Peyer's patch (tissue), 4 donors: ENCODE measurements around the gene RNF182. TPM values are rescaled to one million over a fixed set of nuclear protein-coding genes. Genes with fewer than 3 reads are reported as not detected.

Experiments
- DNase-seq, 3 donors: peaks; one replicate each; pipeline ENCODE4 v3.0.0-alpha.2; 2017 to 2019
- H3K27ac ChIP-seq, 4 donors: fragments of 200-600 bp; sonication (generic); one replicate each; pipeline ENCODE4 v1.5.1; 2016 to 2019
- H3K27me3 ChIP-seq, 2 donors: fragments of 200-600 bp; sonication (generic); one replicate each; pipeline ENCODE4 v1.5.1; 2019
- H3K36me3 ChIP-seq, 3 donors: fragments of 200-600 bp; sonication (generic); one replicate each; pipeline ENCODE4 v1.5.1; 2016 to 2019
- H3K4me1 ChIP-seq, 4 donors: fragments of 200-600 bp; sonication (generic); one replicate each; pipeline ENCODE4 v1.5.1; 2016 to 2019
- H3K4me3 ChIP-seq, 4 donors: fragments of 200-600 bp; sonication (generic); 1 replicate in 3 of 4; 2 replicates in 1 of 4; pipeline ENCODE4 v1.5.1; 2016 to 2019; ENCODE audit warnings: mild to moderate bottlenecking in 1 of 4
- H3K9me3 ChIP-seq, 4 donors: fragments of 200-600 bp; sonication (generic); one replicate each; pipeline ENCODE4 v1.5.1; 2016 to 2019; ENCODE audit warnings: mild to moderate bottlenecking in 1 of 4
- CTCF ChIP-seq, 6 experiments: fragments of 450-650 bp in 4 of 6; fragments of 200-600 bp in 2 of 6; sonication (generic) in 1 of 6; IDR thresholded peaks; one replicate each; pipeline ENCODE4 v1.5.1; 2017 to 2019; ENCODE audit warnings: antibody characterized with exemption in 6 of 6, mild to moderate bottlenecking in 3 of 6, moderate library complexity in 1 of 6
- POLR2A ChIP-seq, 2 donors: fragments of 450-650 bp; IDR thresholded peaks; one replicate each; pipeline ENCODE4 v1.5.1; 2017; ENCODE audit warnings: antibody characterized with exemption in 2 of 2, mild to moderate bottlenecking in 2 of 2, moderate library complexity in 2 of 2
- total RNA-seq, 4 donors: library from RNA; depleted of rRNA; stranded (reverse); fragments of >200 nt; gene quantifications; one replicate each; pipeline ENCODE4 v1.1.0, GENCODE V29; 2016

RNF182 gene
- total RNA-seq, 4 donors from 2014 or later = not detected

GRCh38 chr6:13884397-13884796, 40.4 kb upstream of the RNF182 start:
- no peaks in the 10 kb centered on the region for H3K36me3 ChIP-seq
- no peak overlapping the region for H3K27ac ChIP-seq
- no peaks in the 10 kb centered on the region for H3K9me3 ChIP-seq
- DNase-seq = no peak
- H3K27me3 ChIP-seq = no peaks in the 10 kb centered on the region
- no peaks in the 10 kb centered on the region for H3K4me1 ChIP-seq
- H3K4me3 ChIP-seq = no peak overlapping the region
- no peak for TF ChIP-seq POLR2A (IDR thresholded peaks at IDR 0.05)
- no peak for TF ChIP-seq CTCF (IDR thresholded peaks at IDR 0.05)

GRCh38 chr6:13885601-13886000, 39.2 kb upstream of the RNF182 start:
- TF ChIP-seq CTCF (IDR thresholded peaks at IDR 0.05) = no peak
- TF ChIP-seq POLR2A (IDR thresholded peaks at IDR 0.05) = no peak
- no peak for DNase-seq
- no peaks in the 10 kb centered on the region for H3K9me3 ChIP-seq
- no peaks in the 10 kb centered on the region for H3K27me3 ChIP-seq
- H3K36me3 ChIP-seq = no peaks in the 10 kb centered on the region
- no peak overlapping the region for H3K27ac ChIP-seq
- no peak overlapping the region for H3K4me3 ChIP-seq
- H3K4me1 ChIP-seq = no peaks in the 10 kb centered on the region

GRCh38 chr6:13886949-13887348, 37.8 kb upstream of the RNF182 start:
- TF ChIP-seq POLR2A (IDR thresholded peaks at IDR 0.05) (no peak), CTCF (IDR thresholded peaks at IDR 0.05) (no peak)
- no peaks in the 10 kb centered on the region for H3K36me3 ChIP-seq
- DNase-seq = no peak
- no peaks in the 10 kb centered on the region for H3K27me3 ChIP-seq
- no peak overlapping the region for H3K27ac ChIP-seq
- no peaks in the 10 kb centered on the region for H3K9me3 ChIP-seq
- no peak overlapping the region for H3K4me3 ChIP-seq
- H3K4me1 ChIP-seq = no peaks in the 10 kb centered on the region

GRCh38 chr6:13892017-13892645, 32.6 kb upstream of the RNF182 start:
- no peaks in the 10 kb centered on the region for H3K4me1 ChIP-seq
- DNase-seq = no peak
- H3K36me3 ChIP-seq = no peaks in the 10 kb centered on the region
- H3K27ac ChIP-seq = no peak overlapping the region
- no peaks in the 10 kb centered on the region for H3K9me3 ChIP-seq
- TF ChIP-seq POLR2A (IDR thresholded peaks at IDR 0.05) (no peak), CTCF (IDR thresholded peaks at IDR 0.05) (no peak)
- H3K27me3 ChIP-seq = no peaks in the 10 kb centered on the region
- H3K4me3 ChIP-seq = no peak overlapping the region

- Histone ChIP-seq H3K9me3 (no peaks in the 10 kb centered on the region), H3K27me3 (no peaks in the 10 kb centered on the region)
- DNase-seq = no peak
Measured at GRCh38 chr6:13902922-13903321, 21.8 kb upstream of the RNF182 start.

DNA sequence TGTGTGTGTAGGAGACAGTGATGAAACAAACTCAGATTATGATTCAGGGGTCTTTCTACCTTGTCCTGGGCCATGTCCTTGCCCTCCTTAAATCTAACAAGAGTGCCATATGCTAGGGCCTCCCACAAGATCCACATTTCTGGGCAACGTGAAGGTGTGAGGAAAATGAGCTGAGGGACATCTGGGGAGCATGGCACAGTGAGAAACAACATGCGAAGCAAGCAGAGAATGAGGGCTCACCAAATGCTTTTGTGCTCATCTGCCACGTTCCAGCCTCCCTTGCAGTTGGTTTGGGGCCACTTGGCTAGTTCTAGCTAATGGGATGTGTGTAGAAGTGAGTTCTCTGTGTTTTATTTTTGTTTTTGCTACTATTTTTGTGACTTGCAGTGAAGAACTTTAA, 21.4 kb upstream of the RNF182 start:
- DNase-seq = no peak
- H3K36me3 ChIP-seq = no peaks in the 10 kb centered on the region
- H3K4me3 ChIP-seq = no peak overlapping the region
- no peak overlapping the region for H3K27ac ChIP-seq
- H3K27me3 ChIP-seq = no peaks in the 10 kb centered on the region
- H3K4me1 ChIP-seq = no peaks in the 10 kb centered on the region
- H3K9me3 ChIP-seq = no peaks in the 10 kb centered on the region
- TF ChIP-seq CTCF (IDR thresholded peaks at IDR 0.05) = no peak

More at GRCh38 chr6:13902922-13903321, 21.8 kb upstream of the RNF182 start:
- Histone ChIP-seq H3K36me3 (no peaks in the 10 kb centered on the region), H3K27ac (no peak overlapping the region), H3K4me3 (no peak overlapping the region), H3K4me1 (no peaks in the 10 kb centered on the region)
- no peak for TF ChIP-seq POLR2A (IDR thresholded peaks at IDR 0.05)
